Measurements from ENCODE around the gene YOD1. TPM values are rescaled to one million over a fixed set of nuclear protein-coding genes. Genes with fewer than 3 reads are reported as not detected.

YOD1 gene
- polyA plus RNA-seq (2012; ENCODE audit: insufficient read length, low read depth): 2.8 TPM

- 0 out of 2 replicates have a peak, but pooled peaks have one; percentile 4 for TF ChIP-seq TAF1 (IDR thresholded peaks at IDR 0.05; ENCODE audit: borderline replicate concordance, insufficient read depth, low read length)
- TF ChIP-seq REST (IDR thresholded peaks at IDR 0.05; ENCODE audit: insufficient read depth in 1 of 2, low read depth in 2 of 2, low read length in 2 of 2): no peak
These were observed at the start of gene YOD1 for GRCh38 chr1:207051191-207051943. YOD1 (minus strand) TSS chr1:207051208; CDS start chr1:207051030, 178 bp downstream.

GRCh38 chr1:207097871-207098324 is 46.9 kb upstream of the YOD1 start:
- TF ChIP-seq REST (IDR thresholded peaks at IDR 0.05; ENCODE audit: insufficient read depth in 1 of 2, low read depth in 2 of 2, low read length in 2 of 2) (no peak), SIN3A (IDR thresholded peaks at IDR 0.05; ENCODE audit: borderline replicate concordance, insufficient read depth, low read length) (no peak), TAF1 (IDR thresholded peaks at IDR 0.05; ENCODE audit: borderline replicate concordance, insufficient read depth, low read length) (no peak), FOXP2 (optimal IDR thresholded peaks at IDR 0.05; ENCODE audit: borderline replicate concordance, extremely low read depth, extremely low read length, insufficient read depth) (no peak), POLR2AphosphoS5 (IDR thresholded peaks at IDR 0.05; ENCODE audit: low read depth, low read length) (no peak)

- TF ChIP-seq SIN3A (IDR thresholded peaks at IDR 0.05; ENCODE audit: borderline replicate concordance, insufficient read depth, low read length): no peak
- no peak for TF ChIP-seq REST (IDR thresholded peaks at IDR 0.05; ENCODE audit: insufficient read depth in 1 of 2, low read depth in 2 of 2, low read length in 2 of 2)
- no peak for TF ChIP-seq TAF1 (IDR thresholded peaks at IDR 0.05; ENCODE audit: borderline replicate concordance, insufficient read depth, low read length)
- TF ChIP-seq POLR2AphosphoS5 (IDR thresholded peaks at IDR 0.05; ENCODE audit: low read depth, low read length): no peak
- no peak for TF ChIP-seq FOXP2 (optimal IDR thresholded peaks at IDR 0.05; ENCODE audit: borderline replicate concordance, extremely low read depth, extremely low read length, insufficient read depth)
These were observed 42.9 kb upstream of the YOD1 start for GRCh38 chr1:207093944-207094343.

- TF ChIP-seq TAF1 (IDR thresholded peaks at IDR 0.05; ENCODE audit: borderline replicate concordance, insufficient read depth, low read length) (no peak), SIN3A (IDR thresholded peaks at IDR 0.05; ENCODE audit: borderline replicate concordance, insufficient read depth, low read length) (no peak), FOXP2 (optimal IDR thresholded peaks at IDR 0.05; ENCODE audit: borderline replicate concordance, extremely low read depth, extremely low read length, insufficient read depth) (no peak), REST (IDR thresholded peaks at IDR 0.05; ENCODE audit: insufficient read depth in 1 of 2, low read depth in 2 of 2, low read length in 2 of 2) (no peak), POLR2AphosphoS5 (IDR thresholded peaks at IDR 0.05; ENCODE audit: low read depth, low read length) (no peak)
These were observed 40.3 kb upstream of the YOD1 start for GRCh38 chr1:207091200-207091908.
